Cortex of kidney (tissue), 1 donor: ENCODE data around the gene SLC31A1.

ENCODE experiments used
- DNase-seq: peaks from one replicate; lab custom pipeline; 2025; lab: John Stamatoyannopoulos, UW

SLC31A1 gene

DNA sequence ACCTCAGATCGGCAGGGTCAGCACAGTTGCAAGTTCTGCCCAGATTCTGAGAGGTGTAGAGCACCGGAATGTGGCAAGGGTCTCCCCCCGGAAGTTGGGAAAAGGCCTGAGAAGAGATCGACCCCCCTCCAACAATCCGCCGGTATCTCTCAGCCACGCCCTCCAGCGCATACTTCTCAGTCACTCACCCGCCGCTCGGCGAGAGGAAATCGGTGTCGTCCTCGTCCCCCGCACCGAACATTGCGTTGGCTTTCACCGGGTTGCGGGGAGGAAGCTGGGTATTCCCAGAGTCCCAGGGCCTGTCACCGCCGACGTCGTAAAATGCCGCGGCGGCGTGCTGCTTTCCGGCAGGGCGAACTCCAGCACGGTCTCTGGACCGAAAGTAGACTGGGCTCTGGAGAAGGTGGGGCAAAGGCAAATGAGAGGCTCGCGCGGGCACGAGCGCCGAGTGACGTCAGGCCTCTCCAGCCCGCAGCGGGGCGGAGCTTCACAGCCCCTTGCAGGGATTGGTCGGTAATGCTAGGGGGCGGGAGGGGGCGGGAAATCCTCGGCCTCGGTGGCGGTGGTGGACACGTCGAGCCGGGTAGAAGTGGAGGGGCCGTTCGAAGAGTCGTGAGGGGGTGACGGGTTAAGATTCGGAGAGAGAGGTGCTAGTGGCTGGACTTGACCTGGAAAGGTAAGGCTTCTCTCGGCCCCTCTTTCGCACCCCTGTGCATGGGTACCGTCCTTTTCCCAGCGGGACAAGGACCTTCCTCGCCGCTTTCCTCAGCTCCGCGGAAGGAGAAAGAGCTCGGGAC lies at the start of gene SLC31A1, which contains the start of gene FKBP15:
Gene SLC31A1 (plus strand): TSS at position 542 of the 797 bp plus-strand sequence. CDS start 34,605 bp downstream, outside the sequence.
Gene FKBP15 (minus strand): TSS at position 275 of the 797 bp plus-strand sequence. CDS start 34 bp downstream, at position 241.
- peak; percentile 96 for DNase-seq

GRCh38 chr9:113173341-113173740 lies 48.0 kb upstream of the SLC31A1 start:
- DNase-seq = no peak

DNA sequence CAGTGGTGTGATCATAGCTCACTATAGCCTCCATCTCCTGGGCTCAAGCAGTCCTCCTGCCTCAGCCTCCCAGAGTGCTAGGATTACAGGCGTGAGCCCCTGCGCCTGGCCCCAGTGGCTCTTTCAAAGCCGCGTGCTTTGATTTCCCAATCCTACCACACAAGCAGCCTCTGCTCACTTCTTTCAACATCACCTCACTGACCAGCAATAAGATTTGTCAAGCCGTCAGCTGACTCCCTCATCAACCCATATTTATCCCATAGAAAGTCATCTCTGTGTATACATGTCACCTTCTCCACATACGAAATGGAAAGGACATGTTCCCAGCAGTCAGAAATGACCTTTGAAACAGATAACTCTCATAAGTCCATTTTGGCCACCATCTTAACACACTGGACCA lies 44.5 kb upstream of the SLC31A1 start:
- no peak for DNase-seq

GRCh38 chr9:113177251-113177650 lies 44.1 kb upstream of the SLC31A1 start:
- no peak for DNase-seq

DNA sequence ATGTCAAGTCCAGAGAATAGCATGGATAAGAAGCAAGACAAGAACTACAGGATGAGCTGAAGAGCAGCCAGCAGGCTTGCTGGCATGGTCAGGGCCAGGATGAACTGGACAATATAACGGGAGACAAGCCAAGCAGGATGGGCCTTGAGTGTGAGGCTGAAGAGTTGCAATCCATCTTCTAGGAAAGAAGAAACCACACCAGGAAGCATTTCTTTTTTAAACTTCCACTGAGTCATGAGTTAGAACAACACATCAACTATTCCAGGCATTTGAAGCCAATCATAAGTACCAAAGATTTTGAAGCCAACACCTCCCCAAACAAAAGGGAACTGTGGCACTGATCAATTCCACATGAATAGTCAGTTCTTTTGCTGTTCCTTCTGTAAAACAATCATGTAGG lies 43.3 kb upstream of the SLC31A1 start:
- DNase-seq = no peak

- no peak for DNase-seq
Measured at GRCh38 chr9:113179839-113180238, 41.5 kb upstream of the SLC31A1 start.

GRCh38 chr9:113181165-113181564 lies 40.2 kb upstream of the SLC31A1 start:
- DNase-seq = no peak

- DNase-seq = no peak
Measured at GRCh38 chr9:113183956-113184488, 37.3 kb upstream of the SLC31A1 start.

- no peak for DNase-seq
Measured at GRCh38 chr9:113184539-113184938, 36.8 kb upstream of the SLC31A1 start.

DNA sequence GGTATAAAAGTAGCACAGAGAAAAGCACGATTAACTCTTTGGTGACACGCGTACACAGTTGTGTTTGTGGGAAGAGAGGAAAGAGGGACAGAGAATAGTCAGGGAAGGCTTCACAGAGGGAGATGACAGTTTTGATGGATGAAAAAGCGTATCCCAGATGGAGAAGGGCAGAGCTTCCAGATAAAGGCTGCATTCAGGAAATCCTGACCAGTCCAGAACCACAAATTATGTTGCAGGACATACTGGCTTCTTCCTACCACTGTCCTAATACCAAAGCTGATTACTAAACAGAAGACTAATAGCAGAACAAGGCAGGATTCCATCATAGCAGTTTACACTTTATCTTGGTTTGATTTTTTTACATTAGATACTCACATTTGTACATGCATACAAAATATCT lies 36.1 kb upstream of the SLC31A1 start:
- no peak for DNase-seq

- DNase-seq = no peak
Measured at GRCh38 chr9:113186137-113186755, 35.1 kb upstream of the SLC31A1 start.

- no peak for DNase-seq
Measured at GRCh38 chr9:113187929-113188595, 33.3 kb upstream of the SLC31A1 start.

- no peak for DNase-seq
Measured at GRCh38 chr9:113192455-113192854, 28.9 kb upstream of the SLC31A1 start.

DNA sequence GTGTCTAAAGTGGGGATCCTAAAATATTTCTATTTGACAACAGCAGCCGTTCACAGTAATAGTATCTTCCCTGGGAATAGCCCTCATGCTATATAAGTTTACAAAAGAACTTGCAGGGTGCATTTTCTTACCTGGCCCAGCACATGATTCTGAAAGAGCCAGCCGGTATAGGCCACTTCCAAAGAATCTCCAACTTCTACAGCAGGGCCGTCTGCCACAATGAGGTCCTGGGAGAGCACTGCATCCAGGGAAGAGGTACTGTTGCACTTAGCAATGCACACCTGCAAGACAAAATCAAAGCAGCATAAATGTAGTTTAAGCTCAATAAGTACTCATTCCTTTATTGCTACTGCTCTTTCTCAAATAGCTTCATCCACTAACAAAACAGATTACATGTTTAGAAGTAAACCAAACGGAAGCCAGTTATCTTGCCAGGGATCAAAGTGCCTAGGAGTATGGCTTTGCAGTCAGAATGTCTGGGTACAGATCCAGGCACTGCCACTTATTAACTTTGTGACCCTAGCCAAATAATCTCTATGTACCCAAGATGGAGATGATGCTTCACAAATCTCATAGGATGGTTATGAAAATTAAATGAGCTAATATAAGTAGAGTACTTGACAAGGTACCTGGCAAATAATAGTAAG lies 21.5 kb upstream of the SLC31A1 start:
- no peak for DNase-seq

GRCh38 chr9:113205432-113205831 lies 15.9 kb upstream of the SLC31A1 start:
- DNase-seq = no peak

DNA sequence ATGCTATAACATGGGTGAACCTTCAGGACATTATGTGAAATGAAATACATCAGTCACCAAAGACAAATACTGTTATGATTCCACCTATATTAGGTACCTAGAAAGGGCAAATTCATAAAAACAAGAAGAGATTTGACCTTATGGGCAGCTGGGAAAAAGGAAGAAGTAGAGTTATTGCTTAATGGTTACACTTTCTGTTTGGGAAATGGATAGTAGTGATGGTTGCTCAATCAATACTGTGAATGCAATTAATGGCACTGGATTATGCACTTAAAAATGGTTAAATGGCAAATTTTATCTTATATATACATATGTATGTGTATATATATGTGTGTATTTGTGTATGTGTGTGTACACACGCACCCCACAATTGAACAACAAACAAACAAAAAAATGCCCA lies 15.5 kb upstream of the SLC31A1 start:
- DNase-seq = no peak

DNA sequence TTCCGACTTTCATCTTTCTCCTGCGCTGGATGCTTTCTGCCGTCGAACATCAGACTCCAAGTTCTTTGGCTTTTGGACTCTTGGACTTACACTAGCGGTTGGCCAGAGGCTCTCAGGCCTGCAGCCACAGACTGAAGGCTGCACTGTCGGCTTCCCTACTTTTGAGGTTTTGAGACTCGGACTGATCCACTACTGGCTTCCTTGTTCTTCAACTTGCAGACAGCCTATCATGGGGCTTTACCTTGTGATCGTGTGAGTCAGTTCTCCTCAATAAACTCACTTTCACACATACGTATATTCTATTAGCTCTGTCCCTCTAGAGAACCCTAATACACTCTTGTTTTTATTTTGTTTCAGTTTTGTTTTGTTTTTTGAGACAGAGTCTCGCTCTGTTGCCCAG lies 10.5 kb upstream of the SLC31A1 start:
- DNase-seq = no peak

DNA sequence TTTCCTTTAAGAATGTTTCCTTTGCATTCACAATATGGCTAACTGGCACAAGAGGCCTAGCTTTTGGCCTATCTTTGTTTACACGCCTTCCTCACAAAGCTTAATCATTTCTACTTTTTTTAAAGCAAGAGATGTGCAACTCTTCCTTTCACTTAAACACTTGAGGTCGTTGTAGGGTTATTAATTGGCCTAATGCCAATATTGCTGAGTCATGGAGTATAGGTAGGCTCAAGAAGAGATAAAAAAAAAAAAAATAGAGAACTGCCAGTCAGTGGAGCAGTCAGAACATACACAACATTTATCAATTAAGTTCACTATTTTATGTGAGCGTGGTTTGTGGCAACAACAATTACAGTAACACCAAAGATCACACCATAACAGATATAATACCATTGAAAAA lies 6.2 kb upstream of the SLC31A1 start:
- no peak for DNase-seq

- no peak for DNase-seq
Measured at GRCh38 chr9:113216406-113216805, 4.9 kb upstream of the SLC31A1 start.

- no peak for DNase-seq
Measured at GRCh38 chr9:113219186-113219936, 2.0 kb upstream of the SLC31A1 start.

DNA sequence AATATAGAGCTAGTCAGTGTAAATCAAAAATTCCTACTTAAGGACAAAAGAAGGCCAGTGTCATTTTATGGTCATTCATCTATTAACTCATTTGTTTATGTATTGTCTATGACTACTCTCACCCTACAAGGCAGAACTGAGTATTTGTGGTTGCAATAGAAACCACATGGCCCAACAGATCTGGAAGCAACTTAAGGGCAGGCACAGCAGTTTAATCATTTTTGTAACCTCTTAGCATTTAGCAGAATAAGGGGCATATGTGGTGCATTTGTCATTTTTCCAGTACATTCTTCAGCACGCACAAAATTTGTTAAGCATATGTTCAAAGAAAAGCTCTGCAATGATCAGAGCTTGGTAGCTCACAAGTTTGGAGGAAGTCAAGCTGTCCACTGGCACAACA lies 1.4 kb upstream of the SLC31A1 start:
- DNase-seq = no peak
